SK-N-MC (cell line): Measurements from ENCODE around the gene PPP1R12C.

Experiments used
- EZH2 ChIP-seq: fragments of 200-600 bp; sonication (generic); IDR thresholded peaks from one replicate; pipeline ENCODE4 v1.6.1; 2017; ENCODE audit warnings: antibody characterized with exemption
- POLR2AphosphoS5 ChIP-seq: IDR thresholded peaks from 2 replicates; pipeline ENCODE4 v1.6.1; 2012; ENCODE audit warnings: mild to moderate bottlenecking, low read depth, low read length, borderline replicate concordance

GRCh38 chr19:55131421-55131820, 14.0 kb upstream of the PPP1R12C start:
- no peak for TF ChIP-seq POLR2AphosphoS5
- no peak for TF ChIP-seq EZH2
